ENCODE results near the gene PGAM1.
"Not testable (repeated sequence)": the region's sequence is repeated elsewhere in the genome, so short reads cannot be mapped to it uniquely, and the experiment has no call there.

Gene PGAM1

GRCh38 chr10:97425964-97426775 lies at the start of gene PGAM1:
PGAM1 (plus strand) TSS chr10:97426191; CDS start chr10:97426308, 117 bp downstream.
- in situ Hi-C loops (cut with MboI; ENCODE audit: low sequenced_read_pairs): no loop called here

GRCh38 chr10:97376413-97376812 lies 49.6 kb upstream of the PGAM1 start:
- in situ Hi-C loops (cut with MboI; ENCODE audit: low sequenced_read_pairs): no loop called here

- in situ Hi-C loops (cut with MboI; ENCODE audit: low sequenced_read_pairs): no loop called here
Measured at GRCh38 chr10:97378933-97379921, 46.8 kb upstream of the PGAM1 start.

GRCh38 chr10:97380516-97380915 lies 45.5 kb upstream of the PGAM1 start:
- in situ Hi-C loops (cut with MboI; ENCODE audit: low sequenced_read_pairs): no loop called here

GRCh38 chr10:97381626-97382025 lies 44.4 kb upstream of the PGAM1 start:
- in situ Hi-C loops (cut with MboI; ENCODE audit: low sequenced_read_pairs): no loop called here

GRCh38 chr10:97383159-97383558 lies 42.8 kb upstream of the PGAM1 start:
- in situ Hi-C loops (cut with MboI; ENCODE audit: low sequenced_read_pairs): no loop called here

- in situ Hi-C loops (cut with MboI; ENCODE audit: low sequenced_read_pairs): no loop called here
Measured at GRCh38 chr10:97384156-97384555, 41.8 kb upstream of the PGAM1 start.

- in situ Hi-C loops (cut with MboI; ENCODE audit: low sequenced_read_pairs): no loop called here
Measured at GRCh38 chr10:97384641-97385040, 41.4 kb upstream of the PGAM1 start.

GRCh38 chr10:97385565-97385964 lies 40.4 kb upstream of the PGAM1 start:
- in situ Hi-C loops (cut with MboI; ENCODE audit: low sequenced_read_pairs): no loop called here

- in situ Hi-C loops (cut with MboI; ENCODE audit: low sequenced_read_pairs): no loop called here
Measured at GRCh38 chr10:97388152-97388551, 37.8 kb upstream of the PGAM1 start.

GRCh38 chr10:97390091-97390490 lies 35.9 kb upstream of the PGAM1 start:
- in situ Hi-C loops (cut with MboI; ENCODE audit: low sequenced_read_pairs): no loop called here

GRCh38 chr10:97393034-97393573 lies 32.9 kb upstream of the PGAM1 start:
- in situ Hi-C loops (cut with MboI; ENCODE audit: low sequenced_read_pairs): no loop called here

- in situ Hi-C loops (cut with MboI; ENCODE audit: low sequenced_read_pairs): no loop called here
Measured at GRCh38 chr10:97396056-97396455, 29.9 kb upstream of the PGAM1 start.

GRCh38 chr10:97399843-97400545 lies 26.0 kb upstream of the PGAM1 start:
- in situ Hi-C loops (cut with MboI; ENCODE audit: low sequenced_read_pairs): no loop called here

- in situ Hi-C loops (cut with MboI; ENCODE audit: low sequenced_read_pairs): no loop called here
Measured at GRCh38 chr10:97400665-97401454, 25.1 kb upstream of the PGAM1 start, which contains the start of gene RRP12. RRP12 (minus strand) TSS chr10:97401340; CDS start chr10:97401231, 109 bp downstream.

GRCh38 chr10:97401455-97401919 lies 24.5 kb upstream of the PGAM1 start:
- in situ Hi-C loops (cut with MboI; ENCODE audit: low sequenced_read_pairs): no loop called here

- in situ Hi-C loops (cut with MboI; ENCODE audit: low sequenced_read_pairs): no loop called here
Measured at GRCh38 chr10:97404044-97404443, 21.9 kb upstream of the PGAM1 start.

- in situ Hi-C loops (cut with MboI; ENCODE audit: low sequenced_read_pairs): no loop called here
Measured at GRCh38 chr10:97406064-97406463, 19.9 kb upstream of the PGAM1 start.

- in situ Hi-C loops (cut with MboI; ENCODE audit: low sequenced_read_pairs): not testable (repeated sequence)
Measured at GRCh38 chr10:97406483-97406882, 19.5 kb upstream of the PGAM1 start.

All from HL-60/S4 treated with phorbol 12-myristate 13-acetate at 8.2 ng/mL for 4 days and 3 days (cell line).